ENCODE data around the gene DHCR24. TPM values are rescaled to one million over a fixed set of nuclear protein-coding genes. Genes with fewer than 3 reads are reported as not detected.
"Not testable (repeated sequence)": the region's sequence is repeated elsewhere in the genome, so short reads cannot be mapped to it uniquely, and the experiment has no call there.

The DHCR24 gene
- polyA plus RNA-seq, 1 donor = 17.8 TPM

GRCh38 chr1:54885807-54886723 lies 930 bp downstream of the DHCR24 start:
- no peak for DNase-seq

DNA sequence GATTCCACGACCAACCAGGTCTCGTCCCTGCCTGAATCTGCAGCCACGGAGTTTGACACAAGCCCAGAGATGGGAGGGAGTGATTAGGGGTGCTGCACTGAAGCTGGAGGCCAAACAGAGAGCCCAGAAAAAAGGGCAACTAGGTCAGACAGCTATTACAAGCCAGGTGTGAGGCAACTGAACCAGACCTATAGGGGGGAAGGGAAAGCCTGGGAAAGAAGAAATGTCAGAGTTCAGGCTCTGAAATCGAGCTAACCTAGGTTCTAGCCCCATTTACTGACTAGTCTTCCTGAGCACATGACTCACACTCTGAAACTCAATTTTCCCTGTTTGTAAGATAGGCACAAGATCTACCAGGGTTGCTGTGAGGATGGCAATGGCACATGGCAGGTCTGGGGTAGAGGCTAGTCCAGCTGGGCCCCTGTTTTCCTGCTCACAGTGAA lies 1.7 kb downstream of the DHCR24 start:
- no peak for DNase-seq

GRCh38 chr1:54884768-54885167 lies 2.2 kb downstream of the DHCR24 start:
- DNase-seq = no peak

DNA sequence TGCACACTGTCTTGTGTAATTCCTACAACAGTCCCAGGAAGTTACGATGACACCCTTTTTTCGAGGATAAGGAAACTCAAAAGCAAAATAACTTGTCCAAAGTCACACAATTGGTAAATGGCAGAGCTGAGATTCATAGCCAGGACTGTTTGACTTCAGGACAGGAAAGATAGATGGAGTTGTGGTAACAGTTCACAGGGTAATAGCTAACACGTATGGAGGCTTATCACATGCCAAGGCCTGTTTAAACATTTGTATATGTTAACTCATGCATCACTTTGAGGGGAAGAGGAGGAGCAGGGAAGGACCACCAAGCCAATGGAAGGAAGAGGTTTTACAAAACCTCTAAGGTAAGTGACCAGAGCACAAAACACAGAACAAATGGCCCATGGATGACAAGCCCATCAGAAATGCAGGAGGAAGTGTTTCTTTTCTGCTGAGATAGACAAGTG lies 2.8 kb downstream of the DHCR24 start:
- no peak for DNase-seq

DNA sequence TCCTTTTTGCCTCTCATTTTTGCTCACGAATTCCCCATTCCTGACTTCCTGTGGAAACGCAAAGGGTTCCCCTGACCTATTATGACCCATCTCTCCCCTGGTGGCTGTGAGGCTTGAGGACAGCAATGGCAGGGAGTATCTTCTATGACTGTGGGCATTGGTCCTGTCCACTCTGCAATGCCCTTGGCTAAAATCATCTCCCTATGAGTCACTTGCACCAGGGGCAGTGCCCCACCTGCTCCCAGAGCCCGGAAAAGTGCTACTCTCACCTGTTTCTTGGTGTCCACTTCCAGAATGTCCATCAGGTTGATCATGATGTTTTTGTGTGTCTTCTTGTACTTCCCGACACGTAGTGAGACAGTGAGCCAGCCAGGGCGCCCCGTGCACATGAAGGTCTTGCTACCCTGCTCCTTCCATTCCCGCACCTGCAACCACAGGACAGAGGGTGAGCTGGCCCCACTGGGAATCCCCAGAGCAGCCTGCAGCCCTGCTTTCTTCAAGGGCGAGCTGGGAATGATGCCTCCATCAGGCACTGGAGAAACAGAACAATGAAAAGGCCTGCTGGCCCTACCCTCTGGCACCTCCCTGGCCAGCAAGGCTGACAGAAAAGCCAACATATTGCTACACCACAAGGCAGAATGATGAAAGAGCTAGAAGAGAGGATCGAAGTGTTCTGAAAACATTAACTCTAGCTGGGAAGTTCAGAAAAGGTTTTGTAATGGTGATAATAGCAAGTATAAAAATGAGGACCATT lies 3.5 kb downstream of the DHCR24 start:
- DNase-seq = no peak

GRCh38 chr1:54882519-54882918 lies 4.5 kb downstream of the DHCR24 start:
- DNase-seq = no peak

GRCh38 chr1:54881604-54882003 lies 5.4 kb downstream of the DHCR24 start:
- DNase-seq = not testable (repeated sequence)

DNA sequence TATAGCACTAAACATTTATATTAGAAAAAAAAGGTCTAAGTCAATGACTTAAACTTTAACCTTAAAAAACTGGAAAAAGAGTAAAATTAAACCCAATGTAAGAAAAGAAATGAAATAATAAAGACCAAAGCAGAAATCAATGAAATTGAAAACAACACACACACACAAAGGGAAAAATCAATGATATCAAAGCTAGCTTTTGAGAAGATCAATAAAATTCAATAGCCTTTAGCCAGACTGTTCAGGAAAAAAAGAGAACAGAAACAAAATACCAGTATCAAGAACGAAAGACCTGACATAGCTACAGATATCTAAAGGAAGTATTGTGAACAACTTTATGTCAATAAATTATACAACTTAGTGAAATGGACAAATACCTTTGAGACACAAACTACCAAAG lies 7.1 kb downstream of the DHCR24 start:
- DNase-seq = no peak

GRCh38 chr1:54876814-54877213 lies 10.2 kb downstream of the DHCR24 start:
- DNase-seq = no peak

DNA sequence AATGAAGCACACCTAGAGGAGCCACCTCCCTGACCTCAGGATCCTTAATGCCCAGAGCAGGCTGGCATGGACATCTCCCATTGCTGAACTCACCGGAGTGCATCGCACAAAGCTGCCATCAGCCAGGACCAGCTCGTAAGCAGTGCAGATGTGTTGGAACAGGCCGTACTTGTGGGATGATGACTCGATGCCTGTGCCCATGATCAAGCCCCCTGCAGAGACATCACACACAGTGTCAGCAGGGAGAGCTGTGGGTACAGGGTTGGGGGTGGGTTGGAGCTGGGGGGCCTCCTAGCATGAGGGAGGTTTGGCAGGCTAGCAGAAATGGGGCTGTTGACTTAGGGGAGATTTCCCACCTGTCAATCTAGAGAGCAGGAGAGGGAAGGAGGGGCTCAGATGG lies 12.0 kb downstream of the DHCR24 start:
- DNase-seq = no peak

DNA sequence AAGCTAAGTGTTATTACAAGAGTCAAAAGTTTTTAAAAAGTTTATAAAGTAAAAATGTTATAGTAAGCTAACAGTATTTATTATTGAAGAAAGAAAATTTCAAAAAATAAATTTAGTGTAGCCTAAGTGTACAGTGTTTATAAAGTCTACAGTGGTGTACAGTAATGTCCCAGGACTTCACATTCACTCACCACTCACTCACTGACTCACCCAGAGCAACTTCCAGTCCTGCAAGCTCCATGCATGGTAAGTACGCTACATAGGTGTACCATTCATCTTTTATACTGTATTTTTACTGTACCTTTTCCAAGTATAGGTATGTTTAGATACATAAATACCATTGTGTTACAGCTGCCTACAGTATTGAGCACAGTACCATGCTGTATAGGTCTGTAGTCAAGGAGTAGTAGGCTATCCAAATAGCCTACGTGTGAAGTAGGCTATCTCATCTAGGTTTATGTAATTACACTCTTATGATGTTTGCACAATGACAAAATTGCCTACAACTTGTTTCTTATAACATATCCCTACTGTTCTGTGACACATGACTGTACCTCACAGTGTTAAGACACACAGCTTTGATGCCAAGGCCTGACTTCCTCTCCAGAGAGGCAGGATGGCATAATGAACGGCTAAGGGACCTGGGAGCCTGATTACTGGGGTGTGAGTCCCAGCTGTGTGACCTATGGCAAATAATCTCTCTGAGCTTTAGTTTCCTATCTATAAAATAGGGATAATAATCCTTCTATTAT lies 12.7 kb downstream of the DHCR24 start:
- DNase-seq = no peak

GRCh38 chr1:54872036-54872331 lies 15.0 kb downstream of the DHCR24 start:
- no peak for DNase-seq

DNA sequence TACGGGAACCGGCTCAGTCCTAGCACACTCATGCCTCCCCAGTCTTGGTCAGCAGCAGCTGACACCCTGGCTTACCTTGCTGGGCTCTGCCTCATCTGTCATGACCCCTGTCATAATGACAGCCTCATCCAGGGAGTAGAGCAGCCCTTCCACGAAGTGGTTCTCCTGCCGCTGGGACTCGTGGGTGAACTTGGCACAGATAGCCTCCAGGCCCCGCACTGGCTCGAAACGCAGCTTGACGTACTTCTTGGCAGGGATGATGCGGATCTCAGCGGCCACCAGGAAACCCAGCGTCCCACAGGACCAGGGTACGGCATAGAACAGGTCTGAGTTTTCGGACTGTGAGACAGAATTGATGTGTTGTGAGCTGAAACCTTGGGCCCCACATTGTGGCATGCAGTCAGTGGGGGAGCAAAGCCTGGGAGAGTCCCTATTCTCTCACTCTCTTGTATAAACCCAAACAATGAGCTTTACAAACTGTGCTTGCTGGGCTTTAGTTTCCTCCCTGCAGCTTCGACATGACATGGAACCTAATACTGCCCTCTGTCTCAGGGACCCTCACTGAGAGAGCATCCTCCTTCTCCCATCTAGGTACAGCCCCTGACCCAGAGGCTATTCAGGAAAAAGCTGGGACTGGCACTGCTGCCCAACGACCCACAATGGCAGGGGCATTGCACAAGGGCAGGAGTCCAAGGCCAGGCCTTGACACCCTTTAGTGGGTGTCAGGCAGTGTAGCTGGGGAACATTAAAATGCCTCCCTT lies 15.5 kb downstream of the DHCR24 start:
- DNase-seq = no peak

GRCh38 chr1:54870869-54871268 lies 16.1 kb downstream of the DHCR24 start:
- no peak for DNase-seq

- no peak for DNase-seq
Measured at GRCh38 chr1:54869173-54869851, 17.7 kb downstream of the DHCR24 start.

DNA sequence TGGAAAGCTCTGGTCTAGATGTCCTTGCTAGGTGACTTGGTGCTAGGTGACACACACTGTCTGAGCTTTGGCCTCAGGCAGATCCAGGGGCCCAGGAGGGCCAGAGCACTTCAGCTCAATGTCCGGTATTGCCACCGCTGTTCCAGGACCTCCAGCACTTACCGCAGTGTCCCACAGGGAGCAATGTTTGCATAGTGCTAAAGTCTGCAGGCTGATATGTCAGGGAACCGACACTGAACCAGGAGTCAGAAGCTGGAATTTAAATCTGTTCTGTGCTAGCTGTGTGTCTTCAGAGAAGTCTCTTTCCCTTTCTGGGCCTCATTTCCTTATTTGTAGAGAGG lies 19.3 kb downstream of the DHCR24 start:
- DNase-seq = no peak

GRCh38 chr1:54866801-54867716 lies 19.9 kb downstream of the DHCR24 start:
- no peak for DNase-seq

DNA sequence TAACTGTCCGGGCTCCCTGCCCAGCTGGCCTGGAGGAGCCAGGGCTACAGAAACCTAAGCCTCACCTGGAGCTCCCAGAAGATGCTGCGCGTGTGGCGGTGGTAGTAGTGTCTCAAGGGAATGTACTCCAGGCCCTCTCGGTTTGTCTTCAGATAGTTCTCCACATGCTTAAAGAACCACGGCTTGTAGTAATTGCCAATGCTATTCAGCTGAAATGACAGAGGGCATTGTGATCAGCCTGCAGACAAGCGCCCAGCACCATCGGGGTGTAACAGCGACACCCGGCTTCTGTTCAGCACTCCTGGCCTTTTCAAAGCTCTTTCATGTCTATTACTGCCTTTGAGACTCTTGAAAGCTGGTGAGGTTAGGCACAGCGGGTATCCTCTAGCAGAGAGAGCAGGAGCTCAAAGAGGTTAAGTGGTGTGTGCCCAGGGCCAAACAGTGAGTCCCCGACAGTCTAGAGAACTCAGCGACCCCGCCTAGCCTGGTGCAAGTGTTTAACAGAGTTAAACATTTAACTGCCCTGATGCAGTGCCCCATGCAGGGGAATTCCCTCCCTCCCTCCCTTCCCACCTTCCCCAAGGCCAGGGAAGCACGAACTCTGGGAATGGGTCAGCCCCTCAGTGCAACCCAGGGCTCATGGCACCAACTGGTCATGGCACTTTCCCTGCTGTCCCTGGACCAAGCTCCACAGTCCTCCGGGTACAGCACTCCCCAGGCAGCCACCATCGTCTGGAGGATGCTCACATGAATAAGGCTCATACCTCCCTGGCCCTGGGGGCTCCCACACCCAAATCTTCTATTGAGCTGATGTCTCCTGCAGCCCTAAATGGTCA lies 21.5 kb downstream of the DHCR24 start:
- no peak for DNase-seq

- no peak for DNase-seq
Measured at GRCh38 chr1:54864460-54865208, 22.4 kb downstream of the DHCR24 start.

Measured in hindlimb muscle (tissue), 1 donor.